ENCODE results near the gene SCAP.
"Not testable (repeated sequence)": the region's sequence is repeated elsewhere in the genome, so short reads cannot be mapped to it uniquely, and the experiment has no call there.

DNA sequence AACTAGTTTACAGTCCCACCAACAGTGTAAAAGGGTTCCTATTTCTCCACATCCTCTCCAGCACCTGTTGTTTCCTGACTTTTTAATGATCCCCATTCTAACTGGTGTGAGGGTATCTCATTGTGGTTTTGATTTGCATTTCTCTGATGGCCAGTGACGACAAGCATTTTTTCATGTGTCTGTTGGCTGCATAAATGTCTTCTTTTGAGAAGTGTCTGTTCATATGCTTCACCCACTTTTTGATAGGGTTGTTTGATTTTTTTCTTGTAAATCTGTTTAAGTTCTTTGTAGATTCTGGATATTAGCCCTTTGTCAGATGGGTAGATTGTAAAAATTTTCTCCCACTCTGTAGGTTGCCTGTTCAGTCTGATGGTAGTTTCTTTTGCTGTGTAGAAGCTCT is 7.4 kb downstream of the SCAP start:
- TF ChIP-seq EZH2phosphoT487 (IDR thresholded peaks at IDR 0.05; ENCODE audit: low read depth, severe bottlenecking, unreplicated experiment); EZH2 (IDR thresholded peaks at IDR 0.05; ENCODE audit: borderline replicate concordance): not testable (repeated sequence)

All from hepatocyte (in vitro differentiated cells).